GM15510 (cell line): ENCODE measurements around the gene CCDC93.

ENCODE experiments used
- POLR2A ChIP-seq: IDR thresholded peaks from 3 replicates; pipeline ENCODE4 v1.6.1; 2011; ENCODE audit warnings: borderline replicate concordance; ENCODE audit not compliant: insufficient read length; ENCODE audit errors: extremely low read depth

CCDC93 gene

DNA sequence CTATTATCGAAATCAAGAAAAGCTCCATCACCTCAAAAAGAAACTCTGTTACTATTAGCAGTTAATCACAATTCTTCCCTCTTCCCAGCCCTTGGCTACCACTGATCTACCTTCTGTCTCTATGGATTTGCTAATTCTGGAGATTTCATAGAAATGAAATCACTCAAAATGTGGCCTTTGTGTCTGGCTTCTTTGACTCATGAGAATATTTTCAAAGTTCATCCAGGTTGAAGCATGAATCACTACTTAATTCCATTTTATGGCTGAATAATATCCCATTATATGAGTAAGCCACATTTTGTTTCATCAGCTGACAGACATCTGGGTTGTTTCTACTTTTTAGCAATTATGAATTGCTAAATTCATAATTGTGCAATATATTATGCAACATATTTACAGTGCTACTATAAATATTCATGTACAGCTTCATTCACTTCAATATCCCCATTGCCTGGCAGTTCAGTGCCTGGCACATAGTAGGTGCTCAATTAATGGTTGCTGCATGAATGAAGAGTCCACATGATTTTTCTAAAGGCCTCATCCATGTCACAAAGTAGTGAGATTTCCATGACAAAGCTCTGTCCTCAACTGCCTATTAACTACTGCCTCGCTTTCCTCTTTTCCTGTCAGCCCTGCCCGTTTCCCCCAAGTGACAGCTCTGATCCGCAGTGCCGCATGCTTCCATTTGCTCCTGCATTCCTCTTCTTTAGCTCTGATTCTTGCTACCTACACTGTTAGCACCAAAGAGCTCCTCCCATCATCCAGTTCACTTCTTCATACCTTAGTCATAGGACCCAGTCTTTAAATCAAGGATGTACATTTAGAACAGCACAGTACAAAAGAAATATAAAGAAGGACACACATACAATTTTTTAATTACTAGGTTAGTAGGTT is 32.8 kb downstream of the CCDC93 start:
- TF ChIP-seq POLR2A, result no peak

DNA sequence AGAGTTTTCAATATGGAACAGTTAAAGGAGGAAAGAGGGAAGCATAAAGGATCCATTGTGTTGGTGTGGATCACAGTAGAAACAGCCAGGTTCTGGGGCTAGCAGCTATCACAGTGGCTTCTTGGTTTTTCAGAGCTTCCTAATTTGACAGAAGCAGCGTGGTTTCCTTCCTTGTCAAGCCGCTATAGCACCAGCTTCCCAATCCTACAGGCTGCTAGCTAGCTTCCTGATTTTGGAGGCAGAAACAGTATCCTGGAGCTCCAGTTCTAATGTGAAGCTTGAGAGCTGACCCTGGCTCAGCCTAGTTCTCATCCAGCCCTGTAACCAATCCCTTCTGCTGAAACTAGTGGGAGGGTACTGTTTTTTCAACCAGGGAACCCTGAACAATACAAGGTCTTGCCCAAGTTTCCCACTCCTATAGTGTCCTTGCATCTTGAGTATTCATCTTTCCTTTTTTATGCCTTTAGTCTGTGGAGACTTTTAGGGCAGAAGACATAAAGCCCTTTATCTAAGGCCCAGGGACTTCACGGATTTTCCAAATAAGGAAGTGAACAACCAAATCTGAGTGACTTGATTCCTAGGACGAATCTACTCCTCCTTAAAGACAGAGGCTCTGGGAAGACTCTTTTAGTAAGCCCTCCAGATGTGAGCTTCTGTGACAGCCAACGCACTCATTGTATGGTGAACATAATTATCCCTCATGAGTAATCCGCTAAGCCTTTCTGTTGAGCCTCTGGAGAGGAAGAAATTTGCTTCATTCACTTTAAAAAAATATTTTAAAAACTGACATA is 33.8 kb downstream of the CCDC93 start:
- TF ChIP-seq POLR2A, result no peak

DNA sequence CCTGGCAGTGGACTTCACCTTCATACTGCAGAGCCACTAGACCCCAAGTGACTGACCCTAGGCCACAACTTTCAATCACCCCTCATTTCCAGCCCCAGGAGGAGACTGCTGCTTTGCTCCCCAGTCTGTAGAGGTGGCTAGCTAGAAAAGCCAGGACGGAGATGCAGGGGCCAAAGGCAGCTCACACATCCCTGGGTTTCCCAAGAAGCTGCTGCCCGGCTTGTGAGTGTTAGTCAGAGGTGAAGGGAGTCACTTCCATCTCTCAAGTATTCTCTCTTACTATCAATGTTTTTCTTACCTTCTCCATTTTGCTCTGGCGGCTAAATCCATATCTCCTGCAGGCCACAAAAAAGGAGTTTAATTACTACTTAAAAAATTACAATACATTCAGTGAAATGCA is 36.2 kb downstream of the CCDC93 start:
- no peak for TF ChIP-seq POLR2A

DNA sequence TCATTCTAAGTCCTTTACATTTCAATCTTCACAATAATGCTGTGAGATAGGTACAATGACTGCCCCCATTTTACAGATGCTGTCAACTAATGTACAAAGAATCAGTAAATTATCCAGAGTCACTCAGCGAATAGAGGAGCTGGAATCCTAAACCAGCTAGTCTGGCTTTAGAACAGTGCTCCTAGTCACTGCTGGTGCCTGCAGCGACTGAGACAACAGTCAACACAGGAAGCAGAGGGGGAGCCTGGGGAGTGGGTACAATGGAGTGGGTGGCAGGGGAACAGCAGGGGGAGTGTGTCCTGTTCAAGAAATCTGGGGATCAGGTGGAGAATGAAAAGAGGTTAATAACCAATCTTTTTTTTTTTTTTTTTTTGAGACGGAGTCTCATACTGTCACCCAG is 37.3 kb downstream of the CCDC93 start:
- no peak for TF ChIP-seq POLR2A

DNA sequence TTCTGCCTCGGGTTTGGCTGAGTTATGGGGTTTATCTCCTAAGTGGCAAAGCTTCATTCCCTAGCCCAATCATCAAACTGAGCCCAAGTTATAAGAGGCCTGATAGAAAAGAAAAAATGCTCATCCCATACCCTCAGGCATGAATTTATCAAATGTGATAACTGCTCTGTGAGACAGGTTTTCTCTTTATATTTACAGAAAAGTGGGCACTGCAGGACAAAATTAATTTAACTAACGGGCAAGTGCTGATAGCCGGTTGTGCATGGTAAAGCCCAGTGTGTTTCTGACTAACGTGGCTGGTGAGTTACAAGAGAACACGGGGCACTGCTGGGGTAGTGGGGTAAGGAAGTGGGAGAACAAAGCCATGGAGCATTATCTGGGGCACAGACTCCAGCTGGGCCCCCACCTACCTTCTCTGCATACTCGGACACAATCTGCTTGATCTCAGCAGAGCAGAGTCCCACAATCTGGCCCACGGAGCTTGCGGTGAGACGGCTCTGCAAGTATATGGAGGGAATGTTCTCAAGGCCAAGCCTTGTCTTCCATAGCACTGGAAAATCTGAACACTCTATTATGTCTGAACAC is 40.3 kb downstream of the CCDC93 start:
- TF ChIP-seq POLR2A, result no peak

DNA sequence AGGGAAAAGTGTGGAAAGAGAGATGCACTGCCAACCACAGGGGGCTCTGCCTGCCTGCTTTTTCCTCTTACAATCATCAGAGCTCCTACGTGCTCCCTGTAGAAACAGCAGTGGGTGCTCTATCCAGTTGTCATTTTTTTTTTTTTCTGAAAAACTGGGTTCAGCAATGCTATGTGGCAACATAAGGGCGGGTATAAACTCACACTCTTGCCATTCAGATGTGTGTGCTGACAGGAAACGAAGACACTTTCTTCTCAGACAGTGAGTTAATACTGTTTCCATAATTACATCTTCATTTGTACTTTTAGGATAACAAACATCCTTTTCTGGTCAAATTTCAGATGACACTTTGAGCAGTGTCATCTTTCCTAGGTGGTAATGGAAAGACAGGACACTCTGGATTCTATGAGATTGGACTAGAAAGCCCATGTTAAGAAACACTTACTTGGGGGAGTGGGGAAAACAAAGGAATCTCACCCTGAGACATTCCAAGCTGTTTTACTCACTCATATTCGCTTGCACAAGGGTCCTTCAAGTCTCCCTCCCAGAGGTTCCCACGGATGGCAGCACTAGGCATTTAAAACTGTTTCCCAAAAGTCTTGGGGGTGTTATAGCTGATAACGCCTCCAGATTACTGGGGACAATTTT is 41.3 kb downstream of the CCDC93 start:
- TF ChIP-seq POLR2A, result no peak

DNA sequence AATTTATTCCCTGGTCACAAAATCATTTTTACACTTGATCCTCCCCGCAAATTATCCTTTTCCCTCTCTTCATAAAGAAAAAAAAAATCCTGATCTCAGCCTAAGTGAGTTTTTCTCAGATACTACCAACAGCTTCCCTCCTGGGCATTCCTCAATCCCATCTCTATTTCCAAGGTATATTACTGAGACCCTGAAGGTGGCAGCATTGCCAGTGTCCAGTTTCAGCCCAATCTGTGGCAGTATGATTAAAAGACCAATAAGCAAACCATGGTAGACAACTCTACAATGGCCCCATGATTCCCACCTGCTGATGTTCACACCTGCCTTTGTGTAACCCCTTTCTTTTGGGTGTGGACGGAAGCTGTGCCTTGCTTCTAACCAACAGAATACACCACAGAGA is 45.1 kb downstream of the CCDC93 start:
- no peak for TF ChIP-seq POLR2A

DNA sequence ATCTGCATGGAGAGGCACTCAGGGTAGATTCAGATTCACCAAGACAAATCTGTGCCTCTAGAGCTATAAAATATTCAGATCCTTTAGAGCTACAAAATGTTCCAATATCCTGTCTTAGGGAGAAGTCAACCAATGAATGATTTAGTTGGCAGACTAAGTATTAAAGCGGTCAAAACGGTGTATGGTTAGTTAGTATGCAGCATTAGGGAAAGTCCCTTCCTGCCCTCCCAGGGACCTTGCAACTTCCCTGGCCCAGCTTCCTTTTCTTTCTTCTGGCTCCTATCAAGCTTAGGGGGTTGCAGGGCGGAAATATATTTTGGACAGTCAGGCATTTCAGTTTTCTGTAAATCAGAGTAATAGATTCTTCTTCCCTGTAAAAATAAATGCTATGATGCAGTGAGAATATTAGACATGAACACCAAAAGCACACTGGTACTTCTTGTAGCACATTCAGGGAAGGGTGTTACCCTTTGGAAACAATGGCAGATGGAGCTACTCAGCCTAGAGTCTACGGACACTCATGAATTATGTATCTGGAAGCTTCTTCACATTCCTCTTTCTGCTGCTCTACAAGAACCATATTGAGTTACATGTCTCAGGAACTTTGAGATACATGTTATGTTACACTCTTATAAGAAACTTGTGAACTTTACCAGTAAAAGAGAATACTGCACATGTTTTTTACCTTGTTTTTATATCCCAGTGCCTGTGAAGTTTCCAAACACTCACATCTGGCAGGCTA is 45.7 kb downstream of the CCDC93 start:
- no peak for TF ChIP-seq POLR2A

DNA sequence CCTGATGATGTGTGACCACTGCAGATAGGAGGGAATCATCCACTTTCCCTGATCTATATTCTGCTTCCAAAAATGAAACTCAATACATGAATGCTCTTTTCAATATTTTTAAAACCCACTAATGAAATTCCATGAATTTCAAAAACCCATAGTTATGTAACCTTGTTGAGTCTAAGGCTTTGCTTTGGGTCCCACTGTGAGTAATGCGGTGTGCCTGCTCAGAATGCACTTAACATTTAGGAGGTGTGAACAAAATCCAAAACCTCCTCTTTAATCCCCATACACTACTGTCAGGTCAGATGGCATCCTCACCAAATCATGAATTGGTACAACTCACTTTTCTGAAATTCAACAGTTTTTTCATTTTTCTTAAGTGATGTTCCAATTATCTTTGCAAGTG is 50.4 kb downstream of the CCDC93 start:
- no peak for TF ChIP-seq POLR2A

DNA sequence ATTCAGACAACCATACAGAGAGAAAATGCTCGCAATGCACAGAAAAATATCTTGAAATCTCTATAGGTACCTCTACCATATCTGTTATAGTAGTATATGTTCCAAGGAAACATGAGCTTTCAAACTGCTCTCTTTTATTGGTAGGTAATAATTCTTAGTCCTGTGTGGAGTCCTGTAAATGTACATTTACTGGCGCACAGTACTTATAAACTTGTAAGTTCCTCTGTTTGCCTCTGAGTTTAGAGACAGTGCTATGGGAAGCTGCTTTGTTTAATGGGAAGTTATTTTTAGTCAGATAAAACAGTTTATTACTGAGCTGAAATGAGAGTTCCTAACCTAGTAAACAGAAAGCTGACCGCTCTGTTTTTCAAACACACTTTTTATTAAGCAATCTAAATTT is 52.7 kb downstream of the CCDC93 start:
- TF ChIP-seq POLR2A, result no peak

DNA sequence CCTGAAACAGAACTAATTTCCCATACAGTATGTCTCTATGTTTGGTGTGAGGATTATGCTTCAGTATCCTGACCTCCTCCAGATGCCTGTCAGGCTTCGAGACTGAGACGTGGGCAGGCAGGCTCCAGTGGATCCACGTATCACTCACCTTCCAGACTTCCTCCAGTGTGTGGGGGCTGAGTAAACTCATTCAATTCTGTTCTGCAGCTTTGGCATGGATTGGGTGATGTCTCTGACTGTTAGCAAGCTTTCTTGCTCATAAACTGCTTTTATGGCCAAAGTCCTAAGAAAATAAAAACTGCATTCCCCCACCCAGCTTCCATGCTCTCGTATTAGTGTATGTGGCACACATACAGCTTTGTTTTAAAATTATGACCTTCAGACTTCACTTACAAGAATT is 53.6 kb downstream of the CCDC93 start:
- TF ChIP-seq POLR2A, result no peak

DNA sequence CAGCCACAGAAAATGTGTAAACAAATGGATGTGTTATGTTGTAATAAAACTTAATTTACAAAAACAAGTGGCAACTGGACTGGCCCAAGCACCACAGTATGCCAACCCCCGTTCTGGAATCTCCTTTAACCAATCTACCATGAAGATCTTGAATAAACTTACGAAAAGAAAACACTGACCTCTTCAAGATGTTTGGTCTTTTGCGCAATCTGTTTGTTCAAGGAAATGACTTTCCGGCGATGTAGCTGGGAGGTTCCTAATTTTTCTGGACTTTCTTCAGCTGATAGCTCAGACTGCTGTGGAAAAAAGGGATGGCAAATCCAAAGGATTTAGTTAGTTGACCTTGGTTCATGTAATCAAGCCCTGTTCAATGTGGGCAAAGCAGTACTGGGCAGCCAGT is 55.7 kb downstream of the CCDC93 start:
- no peak for TF ChIP-seq POLR2A

DNA sequence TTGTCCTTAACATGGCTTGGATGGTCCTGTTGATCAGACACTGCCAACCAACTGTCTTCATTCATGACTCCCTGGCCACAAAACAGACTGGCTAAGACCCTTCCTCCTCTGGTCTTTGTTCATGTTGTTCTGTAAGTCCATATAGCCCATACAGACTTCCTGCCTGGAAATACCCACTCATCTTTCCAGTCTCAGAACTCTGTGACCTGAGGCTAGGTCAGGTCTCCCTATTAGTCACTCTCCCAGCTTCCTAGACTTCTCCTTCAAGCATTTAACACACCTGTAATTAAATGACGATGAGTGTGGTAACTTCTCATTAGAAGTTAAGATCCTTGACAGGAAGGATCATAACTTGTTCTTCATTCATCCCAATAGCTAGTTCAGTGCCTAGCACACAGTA is 56.3 kb downstream of the CCDC93 start:
- no peak for TF ChIP-seq POLR2A
